HG02610 (cell line): ENCODE data around the gene MAST4.

ENCODE experiments used
- ATAC-seq: cut with Tn5 transposase; IDR thresholded peaks from one replicate; pipeline ENCODE4 v1.9.1; 2021; ENCODE audit warnings: mild to moderate bottlenecking, moderate library complexity; ENCODE audit not compliant: unreplicated experiment

MAST4 gene

DNA sequence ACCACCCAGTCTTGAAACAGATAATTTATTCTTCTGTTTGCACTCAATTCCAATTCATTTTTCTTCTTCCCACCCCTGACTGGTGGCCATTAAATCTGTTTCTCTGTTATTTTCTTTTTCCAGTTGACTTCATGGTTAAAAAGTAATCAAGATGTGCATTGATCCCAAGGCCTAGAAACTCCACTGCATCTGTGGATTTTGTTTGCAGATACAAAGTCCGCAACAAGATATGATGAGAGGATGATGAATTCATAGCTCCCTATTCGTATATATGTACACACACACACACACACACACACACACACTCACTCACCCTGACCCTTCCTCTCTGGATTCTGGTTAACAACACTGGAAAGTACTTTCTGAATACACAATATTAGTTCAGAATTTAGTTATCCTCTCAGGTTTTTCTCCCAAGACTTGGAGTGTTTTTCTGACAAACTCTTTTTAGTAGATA lies 548.0 kb downstream of the MAST4 start:
- no peak for ATAC-seq

DNA sequence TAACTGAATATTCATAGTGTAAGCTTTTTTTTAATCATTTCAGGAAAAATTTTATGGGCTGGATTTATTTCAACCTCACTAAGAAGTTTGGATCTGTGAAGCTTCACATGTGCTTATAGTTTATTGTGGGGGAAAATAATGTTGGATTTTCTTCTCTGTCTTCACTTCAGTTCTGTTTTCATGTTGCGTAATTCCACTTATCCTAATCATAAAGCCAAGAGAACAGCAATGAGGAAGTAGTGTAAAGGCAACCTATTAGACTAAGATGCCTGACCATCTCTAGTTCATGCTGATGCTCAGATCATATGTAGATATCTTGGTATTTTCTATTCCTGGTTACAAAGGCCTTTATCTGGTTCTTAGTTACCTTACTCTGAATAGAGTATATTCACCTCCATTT lies 550.4 kb downstream of the MAST4 start:
- no peak for ATAC-seq

DNA sequence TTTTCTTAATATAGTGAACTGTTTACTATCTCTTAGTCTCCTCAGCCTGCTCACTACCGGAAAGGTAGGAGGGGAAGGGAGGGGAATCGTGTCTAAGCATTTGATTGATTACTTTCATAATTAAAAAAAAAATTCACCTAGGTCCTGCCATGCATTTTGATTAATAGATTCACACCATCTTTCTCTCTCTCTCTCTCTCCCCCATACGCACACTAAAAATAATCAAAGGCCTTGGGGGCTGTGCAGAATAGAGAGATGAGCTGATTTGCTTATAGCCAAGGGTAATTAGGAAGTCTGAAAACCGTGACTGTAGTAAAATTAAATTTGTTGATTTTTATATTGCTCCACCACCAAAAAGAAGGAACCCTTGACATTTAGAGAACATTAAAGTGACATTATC lies 550.8 kb downstream of the MAST4 start:
- no peak for ATAC-seq

DNA sequence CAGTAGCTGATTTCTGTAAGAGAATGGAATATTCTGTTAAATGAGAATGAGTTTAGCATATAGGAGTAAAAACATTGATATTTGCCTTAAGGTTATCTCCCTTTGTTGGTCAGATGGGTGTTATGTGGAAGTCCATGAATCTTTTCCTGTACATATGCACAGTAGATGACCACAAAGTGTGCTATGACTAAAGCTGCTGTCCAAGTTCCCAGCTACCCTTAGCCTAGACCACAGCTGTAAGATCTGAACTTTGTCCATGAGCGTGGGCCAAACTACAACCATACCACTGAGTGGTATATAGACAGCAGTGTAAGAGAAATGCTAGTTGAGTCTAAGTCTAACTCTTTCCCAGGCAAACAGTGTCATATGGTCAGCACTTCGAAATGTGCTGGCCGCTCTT lies 551.6 kb downstream of the MAST4 start:
- no peak for ATAC-seq

DNA sequence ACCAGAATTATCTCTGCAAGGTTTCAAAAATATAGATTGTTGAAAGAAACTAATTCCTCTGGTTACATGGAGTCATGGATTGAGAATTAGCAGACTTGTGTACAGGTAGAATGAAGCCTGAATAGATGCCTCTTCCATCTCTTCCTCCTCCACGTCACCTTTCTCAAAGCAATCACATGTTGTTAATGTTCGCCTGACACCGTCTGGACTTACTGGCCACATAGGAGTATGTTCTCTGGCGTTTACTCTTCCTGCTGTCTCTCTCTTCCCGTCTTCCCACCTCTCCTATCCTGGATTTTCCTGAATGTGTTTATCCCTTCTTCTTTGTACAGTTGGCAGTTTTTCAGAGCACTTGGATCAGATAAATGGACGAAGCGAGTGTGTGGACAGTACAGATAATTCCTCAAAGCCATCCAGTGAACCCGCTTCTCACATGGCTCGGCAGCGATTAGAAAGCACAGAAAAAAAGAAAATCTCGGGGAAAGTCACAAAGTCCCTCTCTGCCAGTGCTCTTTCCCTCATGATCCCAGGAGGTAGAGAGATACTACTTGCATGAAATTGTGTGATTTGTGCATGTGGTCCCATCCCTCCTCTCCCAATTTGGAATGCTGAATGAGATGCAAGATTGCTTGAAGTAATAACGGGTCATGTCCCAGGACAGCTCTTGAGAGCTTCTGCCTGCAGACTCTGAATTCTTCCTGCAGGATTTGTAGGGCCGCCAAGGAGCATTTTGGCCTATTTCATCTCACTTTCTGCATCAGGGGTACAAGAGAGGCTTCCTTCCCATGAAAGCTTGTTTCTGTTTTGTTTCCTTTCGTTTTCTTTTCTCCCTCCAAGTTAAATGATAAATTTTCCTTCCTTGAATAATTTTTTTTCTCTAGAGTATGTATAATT lies 553.1 kb downstream of the MAST4 start:
- no peak for ATAC-seq

DNA sequence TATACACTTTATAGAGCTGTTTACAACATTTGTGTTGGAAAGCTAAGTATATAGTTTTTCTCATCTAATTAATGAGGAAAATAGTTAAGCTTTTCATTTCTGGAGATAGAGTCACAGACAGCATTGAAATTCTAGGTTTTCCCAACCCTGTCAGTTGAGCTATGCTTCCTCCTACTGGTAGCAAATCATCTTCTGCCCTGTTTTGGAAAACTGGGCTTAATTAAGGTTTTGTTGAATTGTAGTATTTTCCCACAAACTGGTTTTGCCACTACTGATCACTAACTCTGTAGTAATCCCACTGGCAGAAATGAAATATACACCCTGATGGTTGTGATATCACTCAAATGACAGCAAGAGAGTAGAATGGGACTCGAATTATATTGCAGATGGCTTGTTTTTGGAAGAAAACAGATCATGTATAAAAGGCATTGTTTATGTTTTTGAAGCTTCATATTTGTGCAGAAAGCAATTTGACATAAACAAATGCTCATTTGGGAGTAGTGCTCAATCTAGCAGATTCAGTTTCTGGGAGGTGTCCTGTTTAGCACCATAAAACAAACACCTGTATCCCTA lies 553.8 kb downstream of the MAST4 start:
- no peak for ATAC-seq

DNA sequence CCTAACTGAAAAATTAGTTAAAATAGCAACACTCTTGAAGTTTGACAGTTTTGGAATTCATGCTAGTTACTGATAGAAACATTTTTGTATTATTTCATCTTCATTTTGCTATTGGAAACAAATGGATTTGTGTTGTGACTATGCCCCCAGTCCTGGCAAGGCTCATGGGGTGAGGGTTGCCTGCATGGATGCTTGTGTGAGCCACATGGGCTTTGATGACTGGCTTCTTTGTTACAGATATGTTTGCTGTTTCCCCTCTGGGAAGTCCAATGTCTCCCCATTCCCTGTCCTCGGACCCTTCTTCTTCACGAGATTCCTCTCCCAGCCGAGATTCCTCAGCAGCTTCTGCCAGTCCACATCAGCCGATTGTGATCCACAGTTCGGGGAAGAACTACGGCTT lies 556.2 kb downstream of the MAST4 start:
- ATAC-seq = no peak

DNA sequence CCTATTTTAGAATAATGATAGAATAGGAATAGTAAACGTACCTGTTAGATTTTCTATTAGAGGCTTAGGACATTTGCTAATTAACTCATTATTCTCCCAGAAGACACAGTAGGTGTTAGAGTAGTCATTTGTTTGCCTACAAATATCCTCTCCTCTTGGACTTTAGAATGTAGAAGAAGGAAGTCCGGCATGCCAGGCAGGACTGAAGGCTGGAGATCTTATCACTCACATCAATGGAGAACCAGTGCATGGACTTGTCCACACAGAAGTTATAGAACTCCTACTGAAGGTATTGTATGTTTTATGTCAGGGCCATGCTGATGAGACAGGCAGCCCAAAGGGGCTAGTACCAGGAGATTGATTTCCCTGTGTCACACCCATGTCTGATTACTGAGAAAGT lies 557.1 kb downstream of the MAST4 start:
- ATAC-seq = no peak

DNA sequence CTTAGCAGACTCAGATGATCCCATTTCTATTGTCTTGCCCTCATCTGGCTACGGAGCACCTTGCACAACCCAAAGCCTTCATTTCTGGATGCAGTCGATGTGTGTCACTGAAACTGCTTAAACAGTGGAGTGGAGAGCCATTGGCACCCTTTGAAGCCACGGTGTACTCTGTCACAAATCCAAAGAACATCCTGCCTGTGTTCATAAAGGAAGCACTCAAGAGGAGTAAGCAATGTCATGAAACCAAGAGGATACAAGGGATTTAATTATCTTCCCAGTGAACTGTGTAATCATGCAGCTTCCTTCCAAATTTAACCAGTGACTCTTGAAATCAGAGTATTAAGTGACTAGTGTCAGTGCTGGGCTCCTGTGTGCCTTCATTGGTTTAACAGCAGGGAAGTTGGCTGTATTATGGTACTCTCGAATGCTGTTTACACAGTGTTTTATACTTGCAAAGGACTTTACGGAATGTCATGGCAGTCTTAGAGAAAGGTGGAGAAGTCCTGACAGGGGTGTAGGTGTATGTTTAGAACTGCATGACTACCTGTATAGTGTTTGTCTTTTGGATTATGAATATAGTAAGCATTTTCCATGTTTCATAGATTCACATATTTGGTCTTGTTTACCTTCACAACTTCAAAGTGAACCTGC lies 558.5 kb downstream of the MAST4 start:
- no peak for ATAC-seq

DNA sequence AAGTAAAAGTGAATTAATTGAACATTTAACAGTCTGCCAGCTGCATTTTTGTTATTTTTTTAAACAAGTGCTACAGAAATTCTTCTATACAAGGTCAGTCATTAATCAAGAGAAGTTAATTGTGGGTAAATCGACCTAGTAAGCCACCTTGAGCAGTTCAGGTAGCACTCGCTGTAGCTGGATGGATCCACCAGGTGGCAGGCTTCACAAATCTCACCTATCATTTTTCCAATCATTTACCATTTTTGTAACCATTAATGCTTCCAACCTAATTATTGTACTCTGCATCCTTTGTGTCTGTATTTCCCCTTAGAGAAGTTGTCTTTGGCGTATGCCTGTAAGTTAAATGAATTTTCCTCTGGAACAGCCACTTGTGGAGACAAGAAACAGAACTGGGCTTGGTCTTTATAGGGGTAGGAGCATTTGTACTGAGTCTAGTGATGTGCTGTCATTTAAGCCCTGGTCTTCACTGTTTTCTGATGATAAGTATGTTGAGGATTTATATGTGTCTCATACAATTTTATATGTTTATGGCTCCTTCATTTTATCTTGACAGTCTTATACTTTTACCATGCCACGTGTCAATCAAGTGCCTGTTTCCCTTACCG lies 560.9 kb downstream of the MAST4 start:
- peak; percentile 65 for ATAC-seq

DNA sequence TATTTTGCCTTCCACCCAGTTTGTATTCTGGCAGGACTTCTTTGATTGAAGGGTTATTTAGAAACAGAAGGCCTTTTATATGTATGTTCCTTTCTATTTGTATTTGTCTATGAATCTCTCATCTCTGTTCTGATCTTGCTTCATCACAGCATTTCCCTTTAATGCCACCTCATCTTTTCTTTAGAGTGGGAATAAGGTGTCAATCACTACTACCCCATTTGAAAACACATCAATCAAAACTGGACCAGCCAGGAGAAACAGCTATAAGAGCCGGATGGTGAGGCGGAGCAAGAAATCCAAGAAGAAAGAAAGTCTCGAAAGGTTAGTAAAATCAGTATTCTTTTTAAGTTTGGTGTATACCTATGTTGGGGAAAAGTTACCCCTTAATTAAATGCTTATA lies 564.1 kb downstream of the MAST4 start:
- no peak for ATAC-seq

DNA sequence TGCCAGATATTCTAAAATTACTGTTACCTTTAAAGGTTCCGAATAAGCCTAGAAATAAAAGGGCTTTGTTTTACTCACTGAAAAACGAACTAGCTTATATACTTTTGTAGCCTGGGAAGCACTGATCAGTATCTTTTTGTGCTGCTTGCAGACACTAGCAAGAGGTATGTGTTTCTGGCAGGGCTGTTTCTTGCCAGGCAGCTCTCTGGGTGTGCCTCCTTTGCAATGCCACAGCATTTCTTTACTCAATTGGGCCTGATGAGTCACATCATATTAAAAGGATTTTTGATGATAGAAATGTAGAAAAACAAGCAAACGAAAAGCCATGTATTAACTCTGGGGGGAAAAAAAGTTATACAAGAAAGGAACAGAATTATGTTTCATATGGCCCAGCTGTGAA lies 564.8 kb downstream of the MAST4 start:
- ATAC-seq = no peak

DNA sequence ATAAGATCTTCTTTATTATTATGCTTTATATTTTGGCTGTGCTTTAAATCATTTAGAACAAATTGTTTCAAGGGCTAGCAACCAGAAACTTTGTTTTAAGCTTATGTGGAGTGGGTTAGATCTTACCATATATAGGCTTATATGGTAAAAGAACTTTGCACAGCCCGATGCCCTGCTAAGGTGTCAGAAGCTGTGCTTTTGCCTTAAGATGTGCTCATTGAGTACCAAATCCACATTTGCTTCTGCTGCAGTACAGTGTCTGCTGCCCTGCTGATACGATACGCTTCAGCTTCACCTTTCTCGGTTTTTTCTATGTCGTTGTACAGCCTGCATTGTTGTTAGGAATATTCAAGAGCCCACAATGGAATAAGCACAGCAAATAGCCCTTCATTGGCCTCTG lies 565.6 kb downstream of the MAST4 start:
- ATAC-seq = no peak

DNA sequence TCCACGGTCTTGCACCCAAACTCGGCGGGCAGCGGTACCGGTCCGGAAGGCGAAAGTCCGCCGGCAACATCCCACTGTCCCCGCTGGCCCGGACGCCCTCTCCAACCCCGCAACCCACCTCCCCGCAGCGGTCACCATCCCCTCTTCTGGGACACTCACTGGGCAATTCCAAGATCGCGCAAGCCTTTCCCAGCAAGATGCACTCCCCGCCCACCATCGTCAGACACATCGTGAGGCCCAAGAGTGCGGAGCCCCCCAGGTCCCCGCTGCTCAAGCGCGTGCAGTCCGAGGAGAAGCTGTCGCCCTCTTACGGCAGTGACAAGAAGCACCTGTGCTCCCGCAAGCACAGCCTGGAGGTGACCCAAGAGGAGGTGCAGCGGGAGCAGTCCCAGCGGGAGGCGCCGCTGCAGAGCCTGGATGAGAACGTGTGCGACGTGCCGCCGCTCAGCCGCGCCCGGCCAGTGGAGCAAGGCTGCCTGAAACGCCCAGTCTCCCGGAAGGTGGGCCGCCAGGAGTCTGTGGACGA lies 567.1 kb downstream of the MAST4 start:
- ATAC-seq = no peak

DNA sequence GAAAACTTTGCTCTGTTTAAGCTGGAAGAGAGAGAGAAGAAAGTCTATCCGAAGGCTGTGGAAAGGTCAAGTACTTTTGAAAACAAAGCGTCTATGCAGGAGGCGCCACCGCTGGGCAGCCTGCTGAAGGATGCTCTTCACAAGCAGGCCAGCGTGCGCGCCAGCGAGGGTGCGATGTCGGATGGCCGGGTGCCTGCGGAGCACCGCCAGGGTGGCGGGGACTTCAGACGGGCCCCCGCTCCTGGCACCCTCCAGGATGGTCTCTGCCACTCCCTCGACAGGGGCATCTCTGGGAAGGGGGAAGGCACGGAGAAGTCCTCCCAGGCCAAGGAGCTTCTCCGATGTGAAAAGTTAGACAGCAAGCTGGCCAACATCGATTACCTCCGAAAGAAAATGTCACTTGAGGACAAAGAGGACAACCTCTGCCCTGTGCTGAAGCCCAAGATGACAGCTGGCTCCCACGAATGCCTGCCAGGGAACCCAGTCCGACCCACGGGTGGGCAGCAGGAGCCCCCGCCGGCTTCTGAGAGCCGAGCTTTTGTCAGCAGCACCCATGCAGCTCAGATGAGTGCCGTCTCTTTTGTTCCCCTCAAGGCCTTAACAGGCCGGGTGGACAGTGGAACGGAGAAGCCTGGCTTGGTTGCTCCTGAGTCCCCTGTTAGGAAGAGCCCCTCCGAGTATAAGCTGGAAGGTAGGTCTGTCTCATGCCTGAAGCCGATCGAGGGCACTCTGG lies 567.8 kb downstream of the MAST4 start:
- ATAC-seq = no peak

DNA sequence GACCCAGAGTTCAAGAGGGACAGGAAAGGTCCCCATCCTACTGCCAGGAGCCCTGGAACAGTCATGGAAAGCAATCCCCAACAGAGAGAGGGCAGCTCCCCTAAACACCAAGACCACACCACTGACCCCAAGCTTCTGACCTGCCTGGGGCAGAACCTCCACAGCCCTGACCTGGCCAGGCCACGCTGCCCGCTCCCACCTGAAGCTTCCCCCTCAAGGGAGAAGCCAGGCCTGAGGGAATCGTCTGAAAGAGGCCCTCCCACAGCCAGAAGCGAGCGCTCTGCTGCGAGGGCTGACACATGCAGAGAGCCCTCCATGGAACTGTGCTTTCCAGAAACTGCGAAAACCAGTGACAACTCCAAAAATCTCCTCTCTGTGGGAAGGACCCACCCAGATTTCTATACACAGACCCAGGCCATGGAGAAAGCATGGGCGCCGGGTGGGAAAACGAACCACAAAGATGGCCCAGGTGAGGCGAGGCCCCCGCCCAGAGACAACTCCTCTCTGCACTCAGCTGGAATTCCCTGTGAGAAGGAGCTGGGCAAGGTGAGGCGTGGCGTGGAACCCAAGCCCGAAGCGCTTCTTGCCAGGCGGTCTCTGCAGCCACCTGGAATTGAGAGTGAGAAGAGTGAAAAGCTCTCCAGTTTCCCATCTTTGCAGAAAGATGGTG lies 568.8 kb downstream of the MAST4 start:
- ATAC-seq = no peak

DNA sequence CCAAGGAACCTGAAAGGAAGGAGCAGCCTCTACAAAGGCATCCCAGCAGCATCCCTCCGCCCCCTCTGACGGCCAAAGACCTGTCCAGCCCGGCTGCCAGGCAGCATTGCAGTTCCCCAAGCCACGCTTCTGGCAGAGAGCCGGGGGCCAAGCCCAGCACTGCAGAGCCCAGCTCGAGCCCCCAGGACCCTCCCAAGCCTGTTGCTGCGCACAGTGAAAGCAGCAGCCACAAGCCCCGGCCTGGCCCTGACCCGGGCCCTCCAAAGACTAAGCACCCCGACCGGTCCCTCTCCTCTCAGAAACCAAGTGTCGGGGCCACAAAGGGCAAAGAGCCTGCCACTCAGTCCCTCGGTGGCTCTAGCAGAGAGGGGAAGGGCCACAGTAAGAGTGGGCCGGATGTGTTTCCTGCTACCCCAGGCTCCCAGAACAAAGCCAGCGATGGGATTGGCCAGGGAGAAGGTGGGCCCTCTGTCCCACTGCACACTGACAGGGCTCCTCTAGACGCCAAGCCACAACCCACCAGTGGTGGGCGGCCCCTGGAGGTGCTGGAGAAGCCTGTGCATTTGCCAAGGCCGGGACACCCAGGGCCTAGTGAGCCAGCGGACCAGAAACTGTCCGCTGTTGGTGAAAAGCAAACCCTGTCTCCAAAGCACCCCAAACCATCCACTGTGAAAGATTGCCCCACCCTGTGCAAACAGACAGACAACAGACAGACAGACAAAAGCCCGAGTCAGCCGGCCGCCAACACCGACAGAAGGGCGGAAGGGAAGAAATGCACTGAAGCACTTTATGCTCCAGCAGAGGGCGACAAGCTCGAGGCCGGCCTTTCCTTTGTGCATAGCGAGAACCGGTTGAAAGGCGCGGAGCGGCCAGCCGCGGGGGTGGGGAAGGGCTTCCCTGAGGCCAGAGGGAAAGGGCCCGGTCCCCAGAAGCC lies 569.6 kb downstream of the MAST4 start:
- peak; percentile 92 for ATAC-seq

DNA sequence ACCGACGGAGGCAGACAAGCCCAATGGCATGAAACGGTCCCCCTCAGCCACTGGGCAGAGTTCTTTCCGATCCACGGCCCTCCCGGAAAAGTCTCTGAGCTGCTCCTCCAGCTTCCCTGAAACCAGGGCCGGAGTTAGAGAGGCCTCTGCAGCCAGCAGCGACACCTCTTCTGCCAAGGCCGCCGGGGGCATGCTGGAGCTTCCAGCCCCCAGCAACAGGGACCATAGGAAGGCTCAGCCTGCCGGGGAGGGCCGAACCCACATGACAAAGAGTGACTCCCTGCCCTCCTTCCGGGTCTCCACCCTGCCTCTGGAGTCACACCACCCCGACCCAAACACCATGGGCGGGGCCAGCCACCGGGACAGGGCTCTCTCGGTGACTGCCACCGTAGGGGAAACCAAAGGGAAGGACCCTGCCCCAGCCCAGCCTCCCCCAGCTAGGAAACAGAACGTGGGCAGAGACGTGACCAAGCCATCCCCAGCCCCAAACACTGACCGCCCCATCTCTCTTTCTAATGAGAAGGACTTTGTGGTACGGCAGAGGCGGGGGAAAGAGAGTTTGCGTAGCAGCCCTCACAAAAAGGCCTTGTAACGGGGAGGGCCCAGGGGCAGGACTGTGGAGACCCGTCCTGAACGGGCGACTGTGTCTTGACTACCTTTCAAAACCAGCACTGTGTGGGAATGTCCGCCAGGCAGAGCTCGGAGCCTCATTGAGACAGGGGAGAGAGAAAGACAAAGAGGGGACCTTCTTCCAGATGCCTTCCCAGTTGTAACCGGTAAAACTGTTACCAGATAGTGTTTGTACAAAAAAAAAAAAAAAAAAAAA lies 570.5 kb downstream of the MAST4 start:
- ATAC-seq = peak; percentile 31
